ENCODE measurements around the gene ALX3.

Gene ALX3

DNA sequence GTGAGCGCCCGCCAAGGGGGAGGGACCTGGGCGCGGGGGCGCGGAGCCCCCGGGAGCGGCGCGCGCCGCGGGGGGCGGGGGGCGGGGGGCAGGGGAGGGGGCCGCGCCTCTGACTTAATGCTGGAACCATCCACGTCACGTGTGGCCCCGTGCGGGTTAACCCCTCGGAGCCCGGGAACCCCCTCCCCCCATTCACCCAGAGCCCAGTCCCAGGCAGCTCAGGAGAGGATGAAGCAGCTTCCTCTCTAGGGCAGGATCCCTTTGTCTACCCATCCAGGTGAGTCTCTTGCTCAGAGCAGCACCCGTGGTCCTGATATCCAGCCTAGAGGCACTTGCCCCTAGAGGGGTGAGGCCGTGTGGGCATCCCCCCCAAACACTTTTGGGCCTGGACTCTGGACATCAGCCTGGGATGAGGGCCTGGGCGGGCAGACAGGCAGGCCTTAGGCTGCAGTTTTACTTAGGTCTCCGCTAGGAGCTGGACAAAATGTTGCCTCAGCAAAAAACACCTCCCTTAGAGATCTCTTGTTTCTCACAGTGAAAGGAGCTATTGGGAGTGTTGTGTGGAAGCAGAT, at the start of gene ALX3:
TSS of gene ALX3 (minus strand) at position 2 of the 572 bp plus-strand sequence. CDS start 60 bp downstream, outside the sequence.
- DNase-seq (ENCODE audit: low read depth, low spot score), result no peak

DNA sequence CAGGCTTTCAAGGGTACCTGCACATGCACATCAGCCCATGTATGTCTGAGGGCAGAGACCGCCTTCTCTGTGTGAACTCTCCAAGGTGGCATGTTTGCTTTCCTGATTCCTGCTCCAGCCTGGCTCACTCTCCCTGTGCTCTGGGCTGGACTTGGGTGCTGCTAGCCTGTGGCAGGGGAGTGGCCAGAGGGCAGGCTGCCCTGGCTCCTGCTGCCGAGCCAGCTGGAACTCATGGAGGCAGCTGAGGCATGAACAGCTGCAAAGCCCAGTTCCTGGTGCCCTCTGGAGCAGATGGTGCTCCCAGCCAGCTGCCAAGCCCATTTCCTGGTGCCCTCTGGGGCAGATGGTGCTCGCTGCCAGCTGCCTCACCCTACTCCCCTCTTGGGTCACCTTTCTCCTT, 49.4 kb upstream of the ALX3 start:
- no peak for DNase-seq (ENCODE audit: low read depth, low spot score)

DNA sequence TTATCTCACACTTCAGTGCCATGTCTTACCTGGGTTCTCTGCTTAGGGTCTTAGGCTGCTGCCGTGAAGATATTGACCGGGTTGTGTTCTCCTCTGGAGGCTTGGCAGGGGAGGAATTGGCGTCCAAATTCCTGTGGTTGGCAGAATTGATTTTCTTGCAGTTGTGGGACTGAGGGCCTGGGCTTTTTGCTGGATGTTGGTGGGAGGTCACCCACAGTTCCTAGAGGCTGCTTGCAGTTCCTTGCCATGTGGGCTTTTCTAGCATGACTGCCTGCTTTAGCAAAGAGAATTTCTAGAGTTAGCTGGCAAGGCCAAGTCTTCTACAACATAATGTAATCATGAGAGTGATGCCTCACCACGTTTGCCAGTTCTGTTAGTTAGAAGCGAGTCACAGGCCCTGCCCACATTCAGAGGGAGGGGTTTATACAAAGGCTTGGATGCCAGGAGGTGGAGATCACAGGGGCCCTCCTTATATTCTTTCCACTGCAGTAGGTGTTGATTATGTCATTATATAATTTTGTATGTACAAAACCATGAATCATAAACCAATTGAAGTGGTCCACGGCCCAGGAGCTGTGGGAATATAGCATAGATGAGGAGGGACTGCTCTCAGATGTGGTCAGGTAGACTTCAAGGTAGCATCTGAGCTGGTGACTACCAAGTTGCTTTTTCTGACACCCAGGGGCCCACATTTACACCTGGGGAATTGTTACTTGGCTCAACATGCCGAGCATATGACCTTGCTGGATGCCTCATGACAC, 48.3 kb upstream of the ALX3 start:
- DNase-seq (ENCODE audit: low read depth, low spot score), result no peak

DNA sequence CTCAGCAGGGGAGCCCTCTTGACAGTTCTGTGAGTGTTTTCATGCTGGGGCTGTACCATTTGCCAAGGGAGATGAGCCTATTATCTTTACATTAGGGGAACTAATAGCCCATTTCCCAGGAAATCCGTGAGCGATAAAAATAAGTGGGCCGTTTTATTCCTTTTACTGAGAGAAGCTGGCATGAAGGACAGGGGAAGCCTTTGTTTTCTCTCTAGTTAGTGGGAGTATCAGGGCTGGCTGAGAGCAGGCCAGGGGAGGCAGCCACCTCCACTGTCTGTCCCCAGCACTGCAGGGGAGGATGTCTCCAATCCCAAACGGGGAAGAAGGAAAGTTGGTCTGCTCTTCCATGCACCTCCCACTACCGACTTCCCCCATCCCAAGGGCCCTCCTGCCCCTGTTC, 44.3 kb upstream of the ALX3 start:
- no peak for DNase-seq (ENCODE audit: low read depth, low spot score)

DNA sequence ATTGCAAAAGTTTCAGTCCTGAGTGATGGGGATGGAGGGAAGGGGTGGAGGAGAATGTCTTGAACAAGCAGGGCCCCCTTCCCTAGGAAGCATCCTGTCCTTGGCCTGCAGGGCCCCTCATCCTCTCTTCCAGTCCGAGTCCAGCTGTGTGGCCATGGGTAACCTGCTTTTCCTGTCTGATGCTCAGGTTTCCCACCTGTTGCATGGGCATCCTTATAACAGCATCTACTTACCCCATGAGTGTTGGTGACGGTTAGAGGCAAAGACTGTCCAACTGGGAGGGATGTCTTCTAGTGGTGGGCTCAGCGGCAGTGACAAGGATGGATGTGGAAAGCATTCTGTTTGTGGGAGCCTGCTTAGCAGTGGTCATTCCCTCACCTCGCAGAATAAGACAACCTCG, 43.7 kb upstream of the ALX3 start:
- DNase-seq (ENCODE audit: low read depth, low spot score), result no peak

DNA sequence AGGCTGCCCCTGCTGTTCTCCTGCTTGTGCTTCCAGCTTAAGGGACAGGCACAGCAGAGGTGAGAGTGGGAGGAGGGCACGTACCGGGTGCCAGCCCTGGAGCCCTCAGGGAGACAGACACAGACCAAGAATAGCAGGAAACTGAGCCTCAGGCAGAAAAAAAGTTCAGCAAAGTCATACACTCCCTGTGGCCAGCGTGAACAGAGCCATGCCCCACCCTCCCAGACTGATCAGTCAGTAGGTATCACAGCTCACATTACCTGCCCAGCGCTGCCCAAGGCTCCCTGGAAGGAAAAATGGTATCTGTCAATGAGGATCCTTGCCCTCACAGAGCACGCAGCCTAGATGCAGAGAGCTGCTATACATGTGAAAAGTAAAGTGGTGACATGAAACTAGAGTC, 43.1 kb upstream of the ALX3 start:
- DNase-seq (ENCODE audit: low read depth, low spot score), result no peak

DNA sequence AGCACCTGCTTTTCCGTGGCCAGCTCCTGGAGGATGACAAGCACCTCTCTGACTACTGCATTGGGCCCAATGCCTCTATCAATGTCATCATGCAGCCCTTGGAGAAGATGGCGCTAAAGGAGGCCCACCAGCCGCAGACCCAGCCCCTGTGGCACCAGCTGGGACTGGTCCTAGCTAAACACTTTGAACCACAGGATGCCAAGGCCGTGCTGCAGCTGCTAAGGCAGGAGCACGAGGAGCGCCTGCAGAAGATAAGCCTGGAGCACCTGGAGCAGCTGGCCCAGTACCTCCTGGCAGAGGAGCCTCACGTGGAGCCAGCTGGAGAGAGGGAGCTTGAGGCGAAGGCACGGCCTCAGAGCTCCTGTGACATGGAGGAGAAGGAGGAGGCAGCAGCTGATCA, 42.2 kb upstream of the ALX3 start:
- DNase-seq (ENCODE audit: low read depth, low spot score), result no peak

DNA sequence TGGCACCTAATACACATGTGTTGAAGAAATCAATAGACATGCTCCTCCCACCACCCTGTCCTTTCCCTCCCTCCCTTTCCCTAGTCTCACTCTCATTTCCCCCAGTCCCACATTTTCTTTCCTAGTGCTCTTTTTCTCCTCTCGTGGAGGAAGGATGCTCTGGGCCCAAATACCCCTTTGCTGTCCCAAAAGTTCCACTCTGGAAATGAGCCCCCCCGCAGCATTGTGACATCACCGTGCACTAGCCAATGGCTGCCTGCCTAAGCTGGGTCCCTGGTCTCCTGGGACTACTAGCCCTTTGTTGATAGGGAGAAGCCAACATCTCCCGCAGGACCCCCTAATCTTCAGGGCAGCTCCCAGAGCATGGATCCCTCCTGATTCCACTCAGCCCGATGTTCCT, 41.7 kb upstream of the ALX3 start, which contains the start of gene UBL4B:
TSS of gene UBL4B (plus strand) at position 301 of the 400 bp plus-strand sequence. CDS start at position 393, 92 bp downstream.
- DNase-seq (ENCODE audit: low read depth, low spot score), result no peak

DNA sequence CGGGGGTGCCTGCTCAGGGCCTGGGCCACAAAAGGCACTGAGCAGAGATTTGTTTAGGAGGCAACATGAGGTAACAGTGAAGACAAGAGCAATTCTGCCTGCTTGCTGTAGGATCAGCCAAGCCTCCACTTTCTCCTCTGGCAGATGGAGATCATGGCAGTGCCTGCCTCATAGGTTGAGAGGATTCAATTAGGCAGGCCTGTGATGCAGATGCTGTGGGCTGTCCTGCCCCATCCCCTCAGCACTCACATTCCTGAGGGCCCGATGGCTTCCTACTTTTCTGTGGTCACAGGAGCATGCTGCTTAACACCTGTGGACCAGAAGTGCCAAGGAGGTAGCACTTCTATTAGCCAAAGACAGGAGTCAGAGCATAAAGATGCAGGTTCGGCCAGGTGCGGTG, 40.6 kb upstream of the ALX3 start:
- DNase-seq (ENCODE audit: low read depth, low spot score), result no peak

DNA sequence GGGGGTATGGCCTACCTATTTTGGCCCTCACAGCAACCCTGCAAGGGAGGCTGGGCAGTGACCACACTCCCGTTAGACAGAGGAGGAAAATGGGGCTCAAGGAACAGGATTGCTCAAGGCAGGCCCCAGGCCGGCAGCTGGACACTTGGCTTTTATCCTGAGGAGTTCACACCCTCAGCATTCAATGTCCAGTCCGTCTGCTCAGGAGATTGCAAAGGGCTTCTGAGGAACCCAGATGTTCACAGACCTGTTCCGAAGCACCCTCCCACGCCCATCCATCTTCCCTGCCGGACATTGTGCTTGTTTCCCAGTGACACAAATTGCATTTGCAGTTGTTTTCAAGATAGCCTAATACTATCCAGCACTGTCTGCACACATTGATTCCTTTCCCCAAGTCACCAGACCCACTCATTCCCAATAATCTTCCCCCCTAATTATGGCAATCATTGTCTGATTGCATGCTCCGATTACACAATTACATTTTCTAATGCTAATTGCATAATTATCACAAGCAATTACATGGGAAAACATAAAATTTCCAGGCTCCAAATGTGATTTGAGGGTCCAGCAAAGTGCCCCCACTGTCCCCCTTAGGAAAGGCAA, 37.5 kb upstream of the ALX3 start:
- DNase-seq (ENCODE audit: low read depth, low spot score), result no peak

DNA sequence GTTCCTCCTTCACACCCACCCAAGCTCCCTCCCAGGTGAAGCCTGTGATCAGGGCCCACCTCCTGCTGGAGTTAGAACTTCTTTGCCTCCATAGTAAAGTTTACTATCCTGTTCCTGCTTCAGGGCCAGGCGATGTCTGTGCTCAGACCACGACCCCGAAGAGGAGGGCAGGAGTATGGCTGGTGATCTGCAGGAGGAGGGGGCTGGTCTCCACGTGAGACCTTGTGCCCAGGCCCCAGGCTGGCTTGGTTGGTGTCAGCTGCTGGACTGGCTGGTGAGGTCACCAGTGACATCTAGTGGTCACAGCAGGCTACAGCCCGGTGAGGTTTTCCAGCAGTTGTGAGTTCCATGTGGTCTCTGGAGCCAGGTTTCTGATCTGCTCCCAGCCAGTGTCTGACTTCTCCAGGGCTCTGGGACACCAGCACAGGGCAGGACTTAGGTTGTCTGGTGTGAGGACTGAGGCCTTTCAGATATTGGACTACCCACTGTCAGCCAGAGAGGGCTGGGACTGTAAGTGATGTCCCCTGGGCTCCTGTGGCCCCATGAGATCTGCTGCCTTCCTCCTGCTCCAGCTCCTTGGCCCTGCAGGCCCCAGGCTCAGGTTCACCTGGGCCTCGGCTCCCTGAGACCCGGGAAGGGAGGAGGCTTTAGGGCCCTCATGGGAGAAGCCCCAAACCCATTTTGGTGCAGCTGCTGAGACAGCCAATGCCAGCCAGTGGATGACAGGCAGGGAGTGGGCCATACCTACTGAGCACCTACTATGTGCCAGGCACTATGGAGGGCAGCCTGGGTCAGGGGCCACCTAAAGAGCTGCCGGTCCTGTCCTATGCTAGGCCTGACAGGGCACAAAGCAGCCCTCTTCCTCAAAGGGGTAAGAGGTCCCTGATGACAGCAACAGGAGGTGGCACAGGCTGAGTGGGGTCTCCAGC, 35.8 kb upstream of the ALX3 start:
- DNase-seq (ENCODE audit: low read depth, low spot score), result peak; percentile 52

DNA sequence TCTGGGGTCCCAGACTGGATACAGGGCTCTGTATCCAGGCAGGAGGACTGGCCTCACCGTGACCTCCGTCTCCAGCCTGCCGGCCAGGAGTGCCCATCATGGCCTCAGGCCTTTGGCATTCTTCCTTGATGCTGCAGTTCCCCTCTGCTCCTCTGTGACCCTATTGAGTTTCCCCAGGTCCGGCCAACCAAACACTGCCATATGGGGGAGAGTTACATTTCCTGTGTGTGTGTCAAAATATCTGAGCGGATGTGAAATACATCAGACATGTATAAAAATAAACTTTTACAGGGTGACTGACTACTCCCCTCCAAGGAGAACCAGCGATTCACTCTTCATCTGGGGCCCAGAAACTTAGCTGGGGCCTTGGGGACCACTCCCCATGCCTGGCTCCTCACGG, 31.6 kb upstream of the ALX3 start:
- DNase-seq (ENCODE audit: low read depth, low spot score), result no peak

DNA sequence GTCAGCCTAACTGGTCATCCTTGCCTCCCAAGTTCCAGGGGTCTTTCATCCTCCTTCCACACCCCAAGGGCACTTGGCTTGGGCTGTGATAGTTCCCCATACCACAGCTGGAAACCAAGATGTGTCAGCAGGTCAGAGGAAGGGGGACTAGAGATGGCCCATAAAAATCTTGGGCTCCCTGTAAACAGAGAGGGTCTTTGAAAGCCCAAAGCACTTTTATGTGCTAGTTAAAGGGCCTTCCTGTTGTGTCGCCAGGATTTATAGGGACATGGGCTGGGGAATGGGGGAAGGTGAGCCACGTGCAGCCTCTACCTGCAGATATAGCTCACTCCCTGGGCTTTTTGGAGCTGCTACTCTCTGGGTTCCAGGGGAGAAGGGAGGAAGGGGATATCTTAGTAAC, 29.9 kb upstream of the ALX3 start:
- DNase-seq (ENCODE audit: low read depth, low spot score), result no peak

DNA sequence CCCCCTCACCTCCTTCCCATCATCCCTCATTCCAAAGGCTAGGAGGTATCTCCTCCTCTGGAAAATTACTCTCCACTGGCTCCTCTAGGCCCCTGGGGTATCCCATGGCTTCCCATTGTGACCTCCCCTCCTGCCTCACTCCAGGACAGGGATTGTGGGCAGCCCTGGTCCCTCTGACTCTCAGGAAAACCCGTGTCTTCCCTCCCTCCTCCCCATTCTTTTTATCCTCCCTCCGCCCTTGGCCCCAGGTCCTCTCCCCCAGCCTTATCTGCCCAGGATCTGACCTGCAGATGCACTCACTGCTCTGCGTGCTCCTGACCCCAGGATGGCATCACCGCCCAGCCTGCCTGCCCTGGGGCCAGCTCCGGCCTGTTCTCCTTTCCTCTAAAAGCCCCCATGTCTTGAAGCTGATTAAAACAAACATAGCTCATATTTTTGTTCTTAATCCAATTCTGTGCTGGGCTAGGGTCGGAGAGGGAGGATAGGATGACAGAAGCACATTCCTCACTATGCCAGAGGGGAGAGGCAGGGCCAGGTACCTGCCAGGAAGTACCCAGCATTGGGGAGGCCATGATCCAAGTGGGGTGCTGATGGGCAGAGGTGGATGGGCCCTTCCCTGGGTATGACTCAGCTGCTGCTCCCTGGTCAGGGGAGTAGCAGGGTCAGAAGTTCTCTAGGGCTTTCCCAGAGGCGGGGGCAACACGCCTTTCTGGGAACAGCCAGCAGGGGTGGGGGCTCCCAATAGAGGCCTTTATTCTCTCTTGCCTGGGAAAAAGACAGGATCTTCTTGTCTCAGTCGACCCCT, 28.0 kb upstream of the ALX3 start:
- DNase-seq (ENCODE audit: low read depth, low spot score), result no peak

DNA sequence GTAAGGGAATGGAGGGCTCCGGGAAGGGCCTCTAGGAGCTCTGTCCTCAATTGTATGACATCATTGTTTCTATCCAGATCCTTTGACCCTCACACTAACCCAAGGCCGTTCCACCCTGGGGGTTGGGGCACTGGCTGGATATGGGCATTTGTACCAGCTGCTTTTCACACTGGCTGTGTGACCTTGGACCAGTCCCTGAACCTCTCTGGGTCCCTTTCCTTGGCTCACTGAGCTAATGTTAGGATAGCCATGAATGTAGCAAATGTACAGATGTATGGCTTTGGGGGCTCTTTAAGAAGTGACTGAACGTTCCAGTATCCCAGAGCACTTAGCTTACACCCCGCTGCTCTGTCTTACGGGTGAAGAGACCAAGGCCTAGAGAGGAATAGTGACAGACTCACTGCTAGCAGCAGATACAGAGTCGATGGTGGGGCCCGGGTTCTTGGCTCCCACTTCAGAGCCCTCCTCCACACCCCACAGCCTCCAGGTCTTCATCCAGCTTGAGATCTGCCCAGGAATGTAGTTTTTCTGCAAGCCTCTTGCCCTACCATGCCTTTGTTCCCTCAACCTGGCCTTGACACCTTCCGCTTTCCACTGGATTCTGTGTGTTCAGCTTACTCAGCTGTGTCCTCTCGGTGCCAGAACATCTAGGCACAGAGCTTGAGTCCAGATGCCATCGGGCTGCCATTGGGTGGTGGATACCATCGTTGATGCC, 27.2 kb upstream of the ALX3 start:
- no peak for DNase-seq (ENCODE audit: low read depth, low spot score)

DNA sequence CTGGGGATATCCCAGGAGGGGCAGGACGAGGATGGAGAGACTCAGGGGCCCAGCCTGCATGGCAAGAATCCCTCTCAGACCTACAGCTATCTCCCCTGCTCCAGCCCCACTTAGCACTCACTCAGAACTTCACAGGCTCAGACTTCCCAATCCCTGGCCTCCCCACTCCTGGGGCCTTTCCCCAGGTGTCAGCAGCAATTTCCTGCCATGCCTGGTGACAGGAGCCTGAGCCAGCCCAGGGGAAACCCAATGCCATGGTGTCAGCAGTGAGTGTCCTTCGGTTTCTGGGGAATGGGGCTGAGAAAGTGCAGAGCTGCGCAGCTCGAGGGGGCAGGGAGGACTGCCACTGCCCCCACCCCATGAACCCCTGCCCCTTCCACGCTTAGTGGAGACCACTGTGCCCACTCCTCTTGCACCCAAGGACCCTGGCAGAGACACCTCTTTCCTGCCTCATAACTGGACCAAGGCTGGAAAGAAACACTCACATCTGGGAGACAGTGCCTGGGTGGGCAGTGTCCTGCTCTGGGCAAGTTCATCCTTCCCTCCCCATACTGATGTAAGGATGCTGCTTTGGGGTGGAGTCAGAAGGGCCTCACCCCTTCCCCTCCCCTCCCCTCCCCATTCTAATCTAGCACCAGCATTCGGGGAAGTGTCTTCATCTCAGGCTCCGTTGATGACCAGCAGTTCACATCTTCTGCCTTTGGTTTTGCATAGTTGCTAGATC, 24.6 kb upstream of the ALX3 start:
- no peak for DNase-seq (ENCODE audit: low read depth, low spot score)

DNA sequence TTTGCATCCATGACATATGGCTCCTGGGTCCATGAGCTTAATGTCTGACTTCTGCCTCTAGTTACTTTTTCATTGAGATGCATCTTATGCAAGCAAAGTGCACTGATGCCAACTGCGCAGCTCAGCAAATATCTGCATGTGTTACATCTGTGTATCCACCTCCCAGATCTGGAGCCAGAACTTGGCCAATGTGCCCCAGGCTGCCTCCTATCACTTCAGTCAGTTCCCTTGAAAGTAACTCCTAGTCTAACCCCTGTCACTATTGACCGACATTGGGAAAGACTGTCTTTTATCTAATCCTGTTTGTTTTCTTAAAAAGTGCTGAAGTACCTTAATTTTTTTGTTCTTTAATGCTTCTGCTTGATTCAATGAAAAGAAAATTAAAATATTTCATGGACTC, 22.5 kb upstream of the ALX3 start:
- no peak for DNase-seq (ENCODE audit: low read depth, low spot score)

DNA sequence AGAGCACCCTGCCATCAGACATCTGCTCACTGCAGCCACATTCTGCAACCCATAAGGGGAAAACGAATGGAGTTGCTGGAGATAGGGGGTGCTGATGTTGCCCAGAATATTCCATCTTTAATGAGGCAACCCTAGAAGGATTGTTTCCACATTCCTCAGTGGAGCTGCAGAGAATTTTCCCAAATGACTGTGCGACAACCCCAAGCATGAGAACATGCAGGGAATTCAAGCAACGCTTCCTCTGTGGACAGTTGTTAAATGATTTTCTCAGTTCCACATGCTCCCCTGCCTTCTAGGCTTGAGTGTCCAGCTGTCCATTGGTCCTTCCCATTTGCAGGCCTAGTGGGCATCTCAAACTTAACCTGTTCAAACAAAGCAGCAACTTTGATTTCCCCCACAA, 21.3 kb upstream of the ALX3 start:
- DNase-seq (ENCODE audit: low read depth, low spot score), result no peak

DNA sequence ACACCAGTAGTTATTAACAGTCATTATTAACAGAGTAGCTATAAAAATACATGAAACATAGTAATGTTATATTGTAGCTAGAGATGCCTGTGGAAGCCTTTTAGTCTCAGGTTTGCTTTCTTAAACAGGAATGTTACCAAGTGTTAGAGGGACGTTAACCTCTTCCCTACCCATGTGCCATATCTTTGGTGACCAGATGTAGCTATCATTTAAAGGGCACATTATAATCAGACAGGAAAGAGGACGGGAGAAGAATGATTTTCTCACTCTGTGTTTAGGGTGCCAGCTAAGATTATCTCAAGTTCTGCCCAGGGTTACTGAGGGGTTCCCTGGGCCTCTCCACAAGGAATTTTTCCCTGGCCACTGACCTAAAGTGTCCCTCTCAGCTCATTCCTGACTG, 20.9 kb upstream of the ALX3 start:
- no peak for DNase-seq (ENCODE audit: low read depth, low spot score)
